Measurements from ENCODE around the gene PTK6.

- TF ChIP-seq CTCF (IDR thresholded peaks at IDR 0.05; ENCODE audit: poor library complexity) (no peak), EZH2 (IDR thresholded peaks at IDR 0.05; ENCODE audit: borderline replicate concordance) (no peak)
These were observed 10.0 kb downstream of the PTK6 start for GRCh38 chr20:63527184-63527583.

All from hepatocyte (in vitro differentiated cells).